Activated T-cell treated with anti-CD3 and anti-CD28 coated beads for 1 hour (primary cell): Measurements from ENCODE around the gene ALLC.
"Not testable (repeated sequence)": the region's sequence is repeated elsewhere in the genome, so short reads cannot be mapped to it uniquely, and the experiment has no call there.

Experiments used
- DNase-seq: peaks from one replicate; pipeline ENCODE4 v3.0.0-alpha.2; 2020; ENCODE audit warnings: low read depth

The ALLC gene

DNA sequence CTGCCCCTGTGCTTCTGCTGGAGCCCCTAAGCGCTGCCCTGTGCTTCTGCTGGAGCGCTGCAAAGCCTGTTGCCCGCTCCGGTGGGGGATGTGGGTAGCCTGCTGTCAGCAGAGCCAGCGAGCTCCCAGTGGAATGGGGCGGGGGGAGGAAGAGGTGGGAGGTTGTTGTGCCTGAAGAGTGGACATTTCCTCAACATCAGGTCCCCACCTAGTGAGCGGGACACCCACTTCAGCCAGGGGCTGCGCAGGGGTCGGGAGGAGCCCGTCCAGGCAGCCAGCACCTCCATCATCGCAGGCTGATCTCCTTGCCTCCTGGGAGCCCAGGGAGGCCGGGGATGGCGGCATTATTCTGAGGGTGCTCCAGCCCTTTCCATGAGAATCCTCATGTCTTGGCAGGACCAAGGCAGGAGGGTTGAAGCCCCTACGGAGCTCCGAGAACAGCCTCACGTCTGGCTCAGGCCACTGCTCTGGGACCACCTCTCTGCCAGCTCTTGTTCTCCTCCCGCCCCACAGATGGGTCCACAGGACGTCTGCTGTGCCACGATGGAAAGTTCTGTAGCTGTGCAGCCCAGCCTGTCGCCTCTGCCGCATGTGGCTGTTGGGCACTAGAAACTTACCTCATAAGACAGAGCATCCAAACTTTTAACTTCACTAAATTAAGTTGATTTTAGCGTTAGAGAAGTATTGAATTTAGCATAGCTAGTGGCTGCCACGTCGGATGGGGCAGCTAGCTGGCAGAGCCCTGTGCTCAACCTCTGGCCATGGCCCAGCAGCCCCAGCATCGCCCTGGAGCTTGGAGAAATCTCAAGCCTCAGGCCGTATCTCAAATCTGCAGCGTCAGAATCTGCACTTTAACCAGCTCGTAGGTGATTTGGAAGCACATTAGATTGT lies 1.9 kb upstream of the ALLC start:
- no peak for DNase-seq

DNA sequence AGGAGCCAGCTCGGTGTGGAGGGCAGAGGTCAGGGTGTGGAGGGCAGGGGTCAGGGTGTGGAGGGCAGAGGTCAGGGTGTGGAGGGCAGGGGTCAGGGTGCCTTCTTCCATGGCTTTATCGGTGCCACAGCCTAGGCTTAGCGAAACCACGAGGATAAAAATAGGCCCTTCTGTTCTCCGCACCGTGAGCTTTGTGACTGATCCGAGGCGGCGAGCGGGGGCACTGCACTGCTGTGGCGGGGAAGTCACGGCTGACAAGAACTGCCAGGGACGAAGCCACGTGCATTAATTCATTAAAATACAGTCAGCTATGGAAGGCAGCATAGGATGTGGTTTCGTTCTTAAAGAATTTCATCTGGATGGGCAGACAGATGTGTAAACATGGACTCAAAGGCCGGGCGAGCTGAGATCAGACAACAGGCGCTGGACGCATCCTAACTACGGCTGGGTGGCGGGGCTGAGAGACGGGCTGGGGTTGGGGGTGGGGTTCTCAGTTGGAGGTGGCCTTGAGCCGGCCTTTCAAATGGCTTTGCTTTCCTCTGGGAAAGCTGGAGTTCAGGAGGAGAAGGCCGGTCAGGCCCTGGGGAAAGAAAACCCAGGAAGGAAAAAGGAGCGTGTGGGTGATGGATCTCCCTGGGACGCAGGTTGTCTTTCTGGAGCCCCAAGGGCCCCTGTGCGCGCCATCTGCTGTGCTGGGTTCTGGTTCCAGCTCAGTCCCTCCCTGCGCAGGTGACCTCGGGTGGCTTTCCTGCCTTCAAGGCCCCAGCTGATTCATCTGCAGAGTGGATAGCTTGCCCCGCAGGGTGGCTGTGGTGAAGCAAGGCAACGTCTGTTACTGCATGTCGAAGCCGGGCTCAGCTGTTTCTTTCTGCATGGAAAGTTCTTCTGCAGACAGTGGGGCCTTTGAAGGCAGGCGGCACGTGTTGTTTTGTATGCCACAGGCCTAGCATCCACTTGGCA lies 958 bp upstream of the ALLC start:
- DNase-seq: no peak

GRCh38 chr2:3659447-3660432 lies 1.7 kb downstream of the ALLC start:
- no peak for DNase-seq

GRCh38 chr2:3660640-3661039 lies 2.6 kb downstream of the ALLC start:
- DNase-seq: not testable (repeated sequence)

GRCh38 chr2:3661149-3661660 lies 3.2 kb downstream of the ALLC start:
- DNase-seq: no peak

- DNase-seq: no peak
Measured at GRCh38 chr2:3662239-3662638, 4.2 kb downstream of the ALLC start.

DNA sequence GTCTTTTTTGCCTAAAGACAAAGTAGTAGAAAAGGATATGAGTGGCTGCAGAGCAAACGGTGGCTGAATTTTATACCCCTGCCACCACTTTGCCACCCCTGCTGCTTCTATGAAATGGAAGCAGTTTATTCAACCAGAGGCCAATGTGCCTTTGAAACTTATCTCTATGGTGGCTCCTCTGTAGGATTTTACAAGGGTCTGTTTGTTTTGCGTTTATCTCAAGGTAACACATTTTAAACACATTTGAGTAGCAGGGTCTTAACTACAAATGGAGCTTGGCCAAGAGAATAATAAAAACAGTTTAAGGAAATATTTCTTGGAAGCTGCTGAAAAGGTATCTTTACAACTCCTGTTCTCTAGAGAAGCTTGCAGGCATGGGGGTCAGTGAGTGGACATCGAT lies 6.1 kb downstream of the ALLC start:
- DNase-seq: no peak

DNA sequence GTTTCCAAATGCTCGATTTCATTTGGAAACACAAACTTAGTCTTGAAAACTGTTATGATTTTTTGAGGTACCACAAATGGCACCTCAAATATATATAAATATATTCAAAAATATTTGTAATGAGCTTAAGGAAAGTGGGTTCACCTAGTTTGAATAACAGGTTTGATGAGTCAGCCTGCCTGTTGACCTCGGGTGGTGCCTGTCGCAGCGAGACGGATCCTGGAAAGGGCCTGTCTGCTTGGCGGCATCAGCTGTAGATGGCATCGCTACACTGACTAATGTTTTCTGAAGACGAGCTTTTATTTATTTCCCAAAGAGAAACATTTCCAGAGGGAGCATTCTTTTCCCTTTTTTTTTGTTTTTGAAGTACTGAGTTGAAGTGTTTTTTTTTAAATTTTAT lies 6.9 kb downstream of the ALLC start:
- DNase-seq: no peak

DNA sequence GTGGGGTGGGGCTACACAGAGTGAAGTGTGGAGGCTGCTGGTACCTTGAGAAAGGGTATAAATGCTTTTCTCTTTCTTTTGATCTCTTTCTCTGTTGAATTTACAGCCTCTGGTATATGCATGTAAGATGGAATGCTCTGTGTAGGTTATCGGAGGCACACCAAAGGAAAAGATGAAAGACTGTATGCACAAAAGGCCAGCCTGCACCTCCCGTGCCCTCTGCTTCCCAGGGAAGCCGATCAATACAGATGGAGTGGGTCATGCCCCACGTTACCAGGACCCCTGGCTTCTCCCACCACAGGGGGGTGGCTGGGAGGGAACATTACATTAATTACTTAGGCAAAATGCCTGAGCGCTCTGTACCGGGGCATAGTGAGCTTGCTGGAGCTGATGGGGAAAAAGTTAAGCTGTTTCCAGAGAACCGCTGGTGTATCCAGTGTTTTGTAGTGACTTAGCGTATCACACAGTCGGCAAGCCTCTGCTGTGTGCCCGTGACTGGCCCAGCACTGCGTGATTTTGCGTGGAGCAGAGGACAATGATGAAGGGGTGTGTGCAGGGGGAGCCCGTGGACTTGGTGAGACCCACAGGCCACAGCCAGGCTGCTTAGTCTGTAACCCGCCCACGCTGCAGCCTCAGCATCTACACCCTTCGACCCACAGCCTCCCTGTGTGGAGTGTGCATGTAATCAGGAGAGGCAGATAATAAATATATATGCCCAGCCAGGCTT lies 8.0 kb downstream of the ALLC start:
- no peak for DNase-seq

GRCh38 chr2:3666613-3666975 lies 8.6 kb downstream of the ALLC start:
- no peak for DNase-seq

GRCh38 chr2:3667151-3667631 lies 9.2 kb downstream of the ALLC start:
- no peak for DNase-seq

- no peak for DNase-seq
Measured at GRCh38 chr2:3669656-3670055, 11.7 kb downstream of the ALLC start.

DNA sequence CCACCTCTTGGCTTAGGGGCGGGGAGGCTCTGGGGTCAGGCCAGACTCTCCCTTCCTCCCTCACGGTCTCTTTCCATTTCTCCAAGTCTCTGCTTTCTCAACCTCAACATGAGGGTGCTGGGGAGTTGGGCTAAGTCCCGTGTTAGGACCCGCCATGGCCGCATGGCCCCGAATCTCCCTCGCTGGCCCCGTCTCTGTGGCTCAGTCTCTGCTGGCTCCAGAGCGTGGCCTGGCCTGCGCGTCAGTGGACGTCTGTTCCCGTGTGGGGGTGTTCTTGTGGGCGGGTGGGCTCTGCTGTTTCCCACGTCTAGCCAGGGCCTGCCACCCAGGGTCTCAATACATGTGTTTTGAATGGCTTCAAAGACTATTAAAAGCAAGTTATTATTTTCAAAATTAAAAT lies 12.4 kb downstream of the ALLC start:
- DNase-seq: no peak

DNA sequence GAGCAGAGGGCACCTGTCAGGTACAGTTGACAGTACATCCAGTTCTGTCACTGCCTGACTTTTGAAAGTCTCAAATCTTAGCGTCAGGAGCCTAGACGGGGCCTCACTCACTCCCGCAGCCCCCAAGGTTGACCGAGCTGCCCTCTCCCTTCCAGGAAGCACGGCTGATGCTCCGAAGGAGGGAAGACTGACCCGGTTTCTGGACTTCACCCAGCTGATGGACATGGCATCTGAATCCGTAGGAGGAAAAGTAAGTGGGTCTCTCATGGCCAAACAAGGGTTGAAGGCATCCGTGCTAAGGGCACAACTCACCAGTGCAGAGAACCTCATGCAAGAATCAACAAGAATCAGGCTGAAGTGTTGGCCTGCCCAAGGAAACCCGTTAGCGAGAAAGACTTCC lies 12.9 kb downstream of the ALLC start:
- DNase-seq: no peak

DNA sequence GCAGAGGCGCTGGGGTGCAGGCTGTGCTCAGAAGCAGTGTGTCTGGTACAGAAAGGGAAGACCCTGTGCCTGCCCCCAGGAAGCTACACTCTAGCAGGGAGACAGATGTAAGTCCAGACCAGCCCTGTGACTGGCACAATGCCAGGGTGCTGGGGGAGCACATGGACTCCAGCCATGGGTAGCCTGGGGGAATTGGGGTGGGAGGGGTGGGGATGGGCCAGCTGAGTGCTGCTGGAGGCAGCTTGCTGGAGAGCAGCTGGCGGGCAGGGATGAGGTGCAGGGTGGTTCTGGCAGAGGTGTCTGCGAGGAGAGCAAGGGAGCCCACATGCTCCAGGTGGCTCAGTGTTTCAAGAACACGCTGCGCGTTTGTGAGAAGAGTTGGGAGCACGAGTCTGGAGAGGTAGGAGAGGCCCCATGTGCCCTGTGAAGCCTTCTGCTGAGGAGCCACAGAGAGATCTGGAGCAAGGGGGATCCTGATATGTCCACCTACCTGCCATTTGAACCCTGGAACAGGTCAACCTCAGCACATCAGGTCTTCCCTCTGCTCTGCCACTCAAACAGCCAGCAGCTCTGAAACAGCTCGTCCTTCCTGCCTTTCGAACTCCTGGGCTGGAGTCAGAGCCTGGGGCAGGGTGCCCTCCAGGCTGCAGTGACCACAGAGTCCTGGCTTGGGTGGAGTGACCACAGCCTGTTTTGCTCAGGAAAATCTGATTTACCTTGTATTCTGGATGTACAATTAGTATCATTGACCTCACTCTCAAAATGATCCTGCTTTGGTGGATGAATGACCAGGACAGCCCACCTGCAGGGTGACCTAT lies 15.1 kb downstream of the ALLC start:
- DNase-seq: no peak

GRCh38 chr2:3674066-3674845 lies 16.3 kb downstream of the ALLC start:
- no peak for DNase-seq

GRCh38 chr2:3675687-3676086 lies 17.7 kb downstream of the ALLC start:
- DNase-seq: no peak

- no peak for DNase-seq
Measured at GRCh38 chr2:3677436-3677835, 19.4 kb downstream of the ALLC start.

GRCh38 chr2:3678212-3678611 lies 20.2 kb downstream of the ALLC start:
- no peak for DNase-seq
